SU-DHL-6 (cell line): ENCODE measurements around the gene ALDH16A1.

ENCODE experiments used
- EZH2phosphoT487 ChIP-seq: fragments of 200-600 bp; sonication (generic), shearing (Covaris generic); conservative IDR thresholded peaks from 2 replicates; pipeline ENCODE4 v1.6.1; 2018; ENCODE audit warnings: mild to moderate bottlenecking, antibody characterized with exemption, low read length, moderate library complexity, mixed read lengths
- TF ChIP-seq, protein P1 (sequence below): fragments of 200-600 bp; sonication (generic); IDR thresholded peaks from one replicate; pipeline ENCODE4 v1.5.1; 2017; ENCODE audit warnings: antibody characterized with exemption, mild to moderate bottlenecking, low read length, moderate library complexity; ENCODE audit not compliant: insufficient read depth, poor library complexity, severe bottlenecking

DNA sequence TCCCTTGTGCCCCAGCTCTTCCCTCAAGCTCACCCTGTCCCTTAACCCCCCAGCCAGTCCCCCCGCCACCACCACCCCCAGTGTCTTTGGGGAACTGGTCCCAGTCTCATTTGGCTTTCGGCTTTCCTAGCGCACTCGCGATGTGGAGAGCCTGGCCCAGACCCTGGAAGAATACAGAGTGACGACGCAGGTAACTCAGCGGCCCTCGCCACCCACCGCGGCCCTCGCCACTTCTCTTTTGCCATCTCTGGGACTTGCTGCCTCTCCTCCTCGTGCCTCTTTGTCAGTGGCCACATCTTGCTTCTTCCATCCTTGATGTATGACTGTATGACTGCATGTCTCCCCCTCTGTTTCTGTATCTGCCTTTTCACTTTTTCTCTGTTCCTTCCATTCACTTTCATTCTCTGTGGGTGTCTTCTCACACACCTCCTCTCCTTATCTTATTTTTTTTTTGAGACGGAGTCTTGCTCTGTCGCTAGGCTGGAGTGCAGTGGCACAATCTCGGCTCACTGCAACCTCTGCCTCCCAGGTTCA is 45.5 kb upstream of the ALDH16A1 start:
- TF ChIP-seq, protein P1, sequence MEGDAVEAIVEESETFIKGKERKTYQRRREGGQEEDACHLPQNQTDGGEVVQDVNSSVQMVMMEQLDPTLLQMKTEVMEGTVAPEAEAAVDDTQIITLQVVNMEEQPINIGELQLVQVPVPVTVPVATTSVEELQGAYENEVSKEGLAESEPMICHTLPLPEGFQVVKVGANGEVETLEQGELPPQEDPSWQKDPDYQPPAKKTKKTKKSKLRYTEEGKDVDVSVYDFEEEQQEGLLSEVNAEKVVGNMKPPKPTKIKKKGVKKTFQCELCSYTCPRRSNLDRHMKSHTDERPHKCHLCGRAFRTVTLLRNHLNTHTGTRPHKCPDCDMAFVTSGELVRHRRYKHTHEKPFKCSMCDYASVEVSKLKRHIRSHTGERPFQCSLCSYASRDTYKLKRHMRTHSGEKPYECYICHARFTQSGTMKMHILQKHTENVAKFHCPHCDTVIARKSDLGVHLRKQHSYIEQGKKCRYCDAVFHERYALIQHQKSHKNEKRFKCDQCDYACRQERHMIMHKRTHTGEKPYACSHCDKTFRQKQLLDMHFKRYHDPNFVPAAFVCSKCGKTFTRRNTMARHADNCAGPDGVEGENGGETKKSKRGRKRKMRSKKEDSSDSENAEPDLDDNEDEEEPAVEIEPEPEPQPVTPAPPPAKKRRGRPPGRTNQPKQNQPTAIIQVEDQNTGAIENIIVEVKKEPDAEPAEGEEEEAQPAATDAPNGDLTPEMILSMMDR, result no peak
- TF ChIP-seq EZH2phosphoT487, result no peak
